Measurements from ENCODE around the gene FTCDNL1. TPM values are rescaled to one million over a fixed set of nuclear protein-coding genes. Genes with fewer than 3 reads are reported as not detected.

The FTCDNL1 gene
- total RNA-seq, 1 experiment from 2014 or later, result 3.0 TPM

DNA sequence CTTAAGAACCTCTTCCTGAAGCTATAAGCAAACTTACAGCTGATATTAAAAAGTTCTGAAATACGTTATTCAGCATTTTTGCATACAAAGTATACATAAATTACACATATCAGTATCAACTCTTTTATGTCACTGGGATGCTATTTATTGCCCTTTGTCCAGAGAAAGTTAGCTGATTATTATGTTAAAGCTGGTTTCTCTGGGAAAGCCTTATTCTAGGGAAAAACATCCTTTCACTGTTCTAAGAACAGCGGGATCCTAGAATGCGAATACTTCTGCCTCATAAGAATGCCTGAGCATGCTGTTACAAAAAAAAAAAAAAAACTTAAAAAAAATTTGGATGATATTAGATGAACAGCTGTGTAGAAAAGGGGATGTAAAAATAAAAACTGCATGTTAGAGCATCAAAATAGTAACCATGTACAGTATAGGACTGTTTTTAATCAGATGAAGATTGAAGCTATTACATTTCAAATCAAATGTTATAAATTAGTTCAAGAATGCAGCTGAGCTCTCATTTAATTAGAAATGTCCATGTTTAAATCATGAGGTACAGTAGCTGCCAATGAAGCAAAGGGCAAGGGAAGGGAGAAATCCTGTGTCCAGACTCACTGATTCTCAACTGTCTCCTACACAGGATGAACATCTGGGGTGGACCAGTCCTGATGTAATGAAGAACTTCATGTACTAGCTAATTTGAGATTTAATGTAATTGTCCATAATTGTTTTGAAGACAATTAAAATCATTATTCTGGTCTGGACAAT is 8.2 kb downstream of the FTCDNL1 start:
- no peak for DNase-seq (ENCODE audit: low read depth)

DNA sequence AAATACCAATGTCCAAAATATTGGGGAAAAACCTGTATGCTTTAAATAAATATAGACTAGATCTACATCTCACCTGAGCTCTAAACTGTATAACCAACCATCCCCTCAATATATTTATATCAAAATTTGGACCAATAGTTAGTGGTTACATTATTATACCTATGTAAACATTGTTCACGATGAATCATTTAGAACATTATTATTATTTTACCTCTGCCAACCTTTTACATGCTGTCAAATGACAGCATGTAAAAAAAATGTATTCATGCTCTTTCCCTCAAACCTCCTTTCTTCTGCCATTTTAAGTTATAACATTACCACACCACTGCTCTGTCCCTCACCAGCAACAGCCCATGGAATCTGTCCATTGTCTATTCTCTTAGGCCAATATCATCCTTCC is 9.6 kb downstream of the FTCDNL1 start:
- DNase-seq (ENCODE audit: low read depth), result no peak

DNA sequence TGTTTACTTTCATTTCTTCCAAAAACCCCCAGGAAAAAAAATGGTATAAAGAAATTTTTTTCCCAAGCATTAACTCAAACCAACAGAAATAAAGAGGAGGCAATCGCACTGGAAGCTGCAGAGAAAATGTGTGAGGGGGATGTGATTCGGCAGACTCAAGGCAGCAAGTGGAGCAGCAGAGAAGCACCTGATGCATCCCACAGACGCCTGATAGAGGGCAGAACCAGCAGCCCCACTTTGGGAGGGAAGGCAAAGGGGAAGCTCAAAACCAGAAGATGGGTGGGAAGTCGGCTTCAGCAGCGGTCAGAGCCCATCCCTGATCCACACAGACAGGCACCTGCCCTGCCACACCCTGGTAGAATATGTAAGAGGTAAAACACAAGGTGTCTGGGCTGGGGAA is 12.6 kb downstream of the FTCDNL1 start:
- no peak for DNase-seq (ENCODE audit: low read depth)

DNA sequence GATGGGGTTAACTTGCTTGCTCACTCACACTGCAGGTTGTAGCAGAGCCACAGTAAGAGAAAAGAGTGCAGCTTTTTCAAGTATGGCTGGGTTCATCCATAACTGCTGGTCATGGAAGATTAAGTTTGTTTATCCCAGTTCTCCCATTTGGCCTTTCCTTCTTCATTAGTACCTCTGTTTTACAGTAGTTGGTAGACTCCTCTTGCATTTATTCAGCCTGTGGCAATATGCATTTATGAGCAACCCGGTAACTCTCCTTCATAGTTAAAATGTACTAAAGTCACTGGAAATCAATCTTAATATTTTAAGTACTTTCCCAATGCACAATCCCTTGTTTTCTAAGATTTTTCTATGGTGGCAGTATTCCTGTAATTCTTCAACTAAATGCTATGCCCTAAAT is 14.0 kb downstream of the FTCDNL1 start:
- no peak for DNase-seq (ENCODE audit: low read depth)

DNA sequence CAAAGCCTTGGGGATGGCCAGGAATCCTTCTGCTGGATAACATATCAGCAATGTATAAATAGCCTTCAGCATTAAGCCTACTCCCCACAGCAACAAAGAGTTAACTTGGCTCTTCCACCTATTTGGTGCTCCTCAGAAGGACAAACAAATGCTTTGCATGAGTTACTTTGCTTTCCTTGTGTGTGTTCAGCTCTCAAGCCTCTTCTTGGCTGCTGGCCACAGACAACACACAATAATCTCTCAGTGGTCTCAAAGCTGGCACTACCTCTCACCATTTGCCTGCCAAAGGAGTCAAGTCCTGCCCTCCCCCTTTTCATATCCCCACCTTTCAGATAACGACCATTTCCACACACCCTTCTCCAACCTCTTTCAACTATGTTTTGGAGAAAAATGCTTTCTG is 17.5 kb downstream of the FTCDNL1 start:
- DNase-seq (ENCODE audit: low read depth), result no peak

DNA sequence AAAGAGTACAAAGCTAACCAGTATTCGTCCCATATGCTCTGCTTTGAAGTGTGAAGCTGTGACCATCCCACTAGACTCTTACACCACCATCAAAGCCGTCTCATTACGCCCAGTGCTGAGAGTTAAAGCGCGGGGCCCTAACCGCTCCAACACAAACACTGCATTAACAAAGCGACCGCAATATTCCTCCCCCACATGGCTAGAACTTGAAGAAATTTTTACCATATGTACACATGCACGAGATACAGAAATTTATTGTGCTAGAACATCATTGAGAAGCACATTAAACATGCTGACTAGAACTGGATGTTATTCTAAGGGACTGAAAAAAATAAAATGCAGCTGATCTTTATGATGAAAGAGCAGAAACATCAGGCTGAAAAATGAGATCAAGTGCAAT is 20.5 kb downstream of the FTCDNL1 start:
- DNase-seq (ENCODE audit: low read depth), result no peak

DNA sequence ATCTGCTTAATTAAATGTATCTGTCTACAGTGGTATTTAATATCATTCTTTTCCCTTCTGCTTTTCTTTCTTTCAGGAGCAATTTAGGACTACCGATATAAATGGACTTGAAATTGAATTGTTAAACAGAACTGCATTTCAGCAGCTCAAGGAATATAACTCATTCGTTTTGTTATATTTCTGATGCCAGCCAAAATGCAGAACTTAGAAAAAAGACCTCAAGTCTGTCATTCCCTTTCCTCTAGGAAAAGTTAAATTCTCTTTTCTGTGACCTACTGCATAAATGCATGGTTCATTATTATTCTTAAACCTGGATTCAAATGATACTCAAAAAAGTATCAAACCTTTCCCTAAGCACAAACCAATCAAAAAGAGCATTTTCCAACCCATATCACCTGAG is 21.4 kb downstream of the FTCDNL1 start:
- no peak for DNase-seq (ENCODE audit: low read depth)

DNA sequence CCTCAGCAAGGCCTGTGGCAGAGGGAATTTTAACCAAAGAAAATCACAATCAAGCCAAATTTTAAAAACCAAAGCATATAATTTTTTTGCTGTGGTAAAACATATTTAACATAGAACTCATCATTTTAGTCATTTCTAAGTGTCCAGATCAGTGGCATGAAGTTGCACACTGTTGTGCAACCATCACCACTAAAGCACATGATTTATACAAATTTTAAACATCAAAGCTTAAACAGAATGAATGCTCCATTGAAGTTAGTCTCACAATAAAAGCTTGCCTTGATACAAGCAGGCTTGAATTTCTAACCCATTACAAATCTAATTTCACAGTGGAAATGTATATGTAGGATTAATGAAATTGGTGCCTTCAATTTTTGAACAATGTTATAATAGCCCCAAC is 31.2 kb downstream of the FTCDNL1 start:
- DNase-seq (ENCODE audit: low read depth), result no peak

DNA sequence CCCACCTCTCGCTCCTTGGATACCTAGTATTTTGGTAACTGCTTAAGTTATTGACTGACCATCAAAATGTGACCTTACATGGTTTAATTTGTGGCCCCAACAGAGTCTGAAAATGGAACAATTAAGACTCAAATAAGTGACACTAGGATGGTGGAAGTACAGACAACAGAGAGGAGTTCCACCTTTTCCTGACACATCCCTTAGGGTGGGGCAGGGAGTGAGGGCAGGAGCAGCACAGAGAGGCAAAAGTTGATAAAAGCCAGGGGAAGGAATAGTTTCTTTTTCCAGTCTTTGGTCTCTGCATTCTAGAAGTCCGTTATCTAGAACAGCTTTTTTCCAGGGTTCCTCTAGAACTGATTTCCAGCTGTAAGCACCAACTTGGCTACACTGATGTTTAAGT is 32.2 kb downstream of the FTCDNL1 start:
- DNase-seq (ENCODE audit: low read depth), result no peak

DNA sequence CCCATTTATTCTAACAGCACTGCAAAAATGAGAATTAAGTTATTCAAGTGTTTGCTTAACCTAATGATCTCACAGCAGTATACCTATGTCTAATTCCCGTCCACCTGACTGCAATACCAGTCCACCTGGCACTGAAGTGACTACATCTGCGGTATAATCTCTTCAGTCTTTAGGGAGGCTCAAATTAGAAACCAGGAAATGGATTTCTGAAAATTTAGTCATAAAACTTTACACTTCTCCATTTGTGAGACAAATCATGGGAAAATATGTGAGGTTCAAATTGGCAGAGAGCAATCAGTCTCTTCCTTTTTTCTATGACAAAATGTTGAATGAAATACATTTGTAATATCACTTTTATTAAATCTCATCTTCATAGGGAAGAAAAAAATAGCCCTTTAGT is 33.0 kb downstream of the FTCDNL1 start:
- DNase-seq (ENCODE audit: low read depth), result no peak

DNA sequence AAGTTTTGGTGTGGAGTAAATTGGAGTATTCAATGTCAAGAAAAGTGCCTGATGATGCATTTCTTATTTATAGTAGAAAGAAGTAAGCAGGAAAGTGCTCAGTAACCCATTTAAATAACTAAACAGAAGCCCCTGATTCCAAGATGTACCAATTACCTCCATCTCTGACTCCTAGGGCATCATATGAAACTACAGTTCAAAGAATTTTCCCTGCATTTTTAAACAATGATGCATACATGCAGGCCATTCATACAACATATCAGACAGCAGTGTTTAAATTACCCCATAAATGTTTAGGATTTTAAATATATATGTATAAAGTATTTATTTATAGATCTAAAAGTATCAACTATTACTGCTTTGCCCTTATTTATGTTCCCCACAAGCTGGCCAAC is 36.2 kb downstream of the FTCDNL1 start:
- DNase-seq (ENCODE audit: low read depth), result no peak

DNA sequence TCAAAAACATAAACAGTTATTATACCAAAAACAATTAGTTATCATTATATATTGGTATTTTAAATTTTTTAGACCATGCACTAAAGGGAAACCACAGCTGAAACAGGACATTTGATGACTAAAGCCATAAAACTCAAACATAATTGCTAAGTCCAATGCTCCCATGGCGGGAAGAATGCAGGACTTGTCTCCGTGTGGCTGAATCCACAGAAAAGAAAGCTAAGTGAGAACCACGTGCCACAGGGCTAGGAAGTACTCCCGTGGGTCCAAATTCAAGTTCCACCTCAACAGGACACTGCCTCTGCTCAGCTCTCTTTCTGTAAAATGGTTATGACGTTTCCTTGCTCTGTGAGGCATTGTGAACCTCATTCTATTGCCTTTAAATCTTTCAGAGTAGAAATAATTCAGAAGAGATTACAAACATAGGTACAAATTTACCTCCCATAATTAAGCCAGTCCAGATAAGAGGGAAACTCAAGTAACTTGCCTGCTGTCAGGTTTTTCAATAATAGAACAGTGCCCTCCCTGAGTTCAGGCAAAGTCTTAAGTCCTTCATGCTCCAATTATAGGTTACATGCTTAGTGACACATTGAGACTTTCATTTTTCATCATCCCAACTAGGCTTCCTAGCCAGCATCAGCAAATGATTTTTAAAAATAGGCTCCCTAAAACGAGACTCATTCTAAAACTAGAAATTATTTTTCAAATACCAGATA is 36.7 kb downstream of the FTCDNL1 start:
- DNase-seq (ENCODE audit: low read depth), result peak; percentile 20

DNA sequence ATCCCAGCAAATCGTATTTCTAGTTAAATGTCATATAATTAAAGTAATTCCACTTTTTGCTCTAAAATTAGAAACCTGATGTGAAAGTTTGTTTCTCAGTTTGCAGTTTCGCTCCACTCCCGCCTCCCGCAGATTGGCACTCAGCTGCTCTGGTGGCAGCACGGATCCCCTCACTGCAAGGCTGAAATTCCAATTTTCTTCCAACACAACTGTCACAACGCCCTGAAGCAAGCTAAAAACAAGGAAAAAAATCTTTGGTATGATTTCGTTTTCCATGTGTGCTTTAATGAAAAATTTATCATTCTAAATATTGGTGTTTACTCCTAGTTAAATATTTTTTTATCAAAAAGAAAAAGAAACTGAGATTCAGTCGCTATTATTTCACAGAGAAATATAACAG is 38.5 kb downstream of the FTCDNL1 start:
- DNase-seq (ENCODE audit: low read depth), result no peak

DNA sequence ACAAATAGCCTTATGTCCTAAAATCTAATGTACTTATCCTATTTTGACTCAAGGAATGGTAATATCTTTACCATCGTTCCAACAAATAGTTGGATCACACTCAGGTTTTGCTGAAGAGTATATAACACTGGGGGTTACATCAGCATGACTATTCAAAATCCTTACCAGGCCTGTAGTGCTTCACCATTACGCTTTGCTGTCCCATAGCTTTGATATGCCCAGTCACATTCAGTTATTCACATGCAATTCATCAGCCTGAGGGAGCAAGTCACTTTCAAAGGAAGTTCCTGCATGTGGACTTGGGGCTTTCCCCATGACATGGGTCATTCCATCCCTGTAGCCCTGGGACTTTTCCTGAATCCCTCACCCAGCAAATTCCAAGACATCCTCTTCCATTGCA is 39.6 kb downstream of the FTCDNL1 start:
- peak; percentile 45 for DNase-seq (ENCODE audit: low read depth)

DNA sequence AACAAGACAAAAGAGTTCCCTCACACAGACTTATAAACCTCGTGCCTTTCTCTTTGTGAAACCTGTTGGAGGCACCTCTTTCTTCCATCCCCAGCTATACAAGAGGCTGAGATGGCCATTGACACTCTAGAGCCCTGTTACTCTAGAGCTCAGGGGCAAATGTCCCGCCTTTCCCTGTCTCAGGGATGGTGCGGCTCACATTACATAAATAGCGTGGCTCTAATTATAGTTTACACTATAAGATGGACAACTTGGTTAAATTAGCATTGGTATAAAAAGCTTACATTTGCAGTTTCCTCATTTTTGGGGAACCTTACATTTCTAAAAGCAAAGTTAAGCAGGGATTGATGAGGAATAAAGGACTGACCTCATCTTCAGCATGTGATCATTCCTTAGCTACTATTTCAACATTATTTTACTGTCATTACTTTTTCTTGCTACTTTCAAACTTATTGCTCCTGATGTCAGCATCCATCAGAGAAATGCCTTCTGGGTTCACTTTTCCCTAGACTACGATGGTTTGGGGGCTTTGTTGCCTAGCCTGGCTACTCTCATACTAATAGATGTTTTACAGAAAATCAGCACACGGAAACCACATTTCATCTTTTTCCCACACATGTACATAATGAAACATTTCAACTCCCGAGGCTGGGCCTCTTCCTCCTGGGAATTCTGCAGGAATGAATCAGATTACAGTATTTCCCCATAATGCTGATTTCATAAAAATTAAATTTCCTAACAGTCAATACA is 40.4 kb downstream of the FTCDNL1 start:
- peak; percentile 19 for DNase-seq (ENCODE audit: low read depth)

DNA sequence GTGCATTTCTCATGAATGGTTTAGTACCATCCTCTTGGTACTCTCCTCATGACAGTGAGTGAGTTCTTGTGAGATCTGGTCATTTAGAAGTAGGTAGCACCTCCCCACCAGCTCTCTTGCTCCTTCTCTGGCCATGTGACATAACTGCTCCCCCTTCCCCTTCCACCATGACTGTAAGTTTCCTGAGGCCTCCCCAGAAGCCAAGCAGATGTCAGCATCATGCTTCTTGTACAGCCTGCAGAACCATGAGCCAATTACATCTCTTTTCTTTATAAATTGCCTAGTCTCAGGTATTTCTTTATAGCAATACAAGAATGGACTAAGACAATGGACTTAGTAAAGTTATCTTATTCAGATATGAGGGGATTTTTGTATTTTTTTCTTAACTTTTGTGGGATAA is 43.0 kb downstream of the FTCDNL1 start:
- no peak for DNase-seq (ENCODE audit: low read depth)

DNA sequence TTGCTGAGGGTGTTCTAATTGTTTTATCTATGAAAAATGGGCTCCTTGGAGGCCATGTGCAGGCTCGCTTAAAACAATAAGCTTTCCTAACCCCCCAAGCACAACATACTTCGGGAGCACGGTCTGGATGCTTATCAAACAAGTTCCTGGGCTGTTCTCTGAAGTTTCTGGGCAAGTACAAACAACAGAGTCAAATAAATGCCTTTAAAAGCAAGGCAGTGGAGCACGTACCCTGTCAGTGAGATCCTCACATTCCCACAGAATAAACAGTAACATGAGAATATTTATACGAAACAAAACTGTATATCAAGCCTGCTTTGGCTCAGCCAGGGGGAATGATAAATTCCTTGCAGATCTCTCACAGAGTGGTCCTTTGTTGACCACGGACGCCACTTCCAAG is 44.8 kb downstream of the FTCDNL1 start:
- DNase-seq (ENCODE audit: low read depth), result no peak

DNA sequence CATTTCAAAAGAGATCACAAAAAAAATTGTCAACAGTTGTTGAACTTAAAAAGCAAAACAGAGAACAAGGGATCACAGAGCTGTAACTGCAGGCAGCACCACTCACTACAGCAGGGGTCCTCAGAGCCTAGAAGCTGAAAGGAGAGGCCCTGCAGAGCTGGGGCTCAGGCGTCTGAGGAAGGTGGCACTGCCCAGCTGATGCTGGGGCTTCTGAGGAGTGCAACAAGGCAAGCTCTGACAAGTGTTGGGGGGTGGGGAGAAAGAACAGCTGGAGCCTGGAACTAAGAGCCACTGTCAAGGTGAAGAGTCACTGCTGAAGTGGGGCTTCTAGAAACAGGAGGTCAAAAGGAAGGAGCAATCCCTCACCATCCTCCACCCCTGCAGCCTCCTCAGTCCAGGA is 46.2 kb downstream of the FTCDNL1 start:
- DNase-seq (ENCODE audit: low read depth), result no peak

DNA sequence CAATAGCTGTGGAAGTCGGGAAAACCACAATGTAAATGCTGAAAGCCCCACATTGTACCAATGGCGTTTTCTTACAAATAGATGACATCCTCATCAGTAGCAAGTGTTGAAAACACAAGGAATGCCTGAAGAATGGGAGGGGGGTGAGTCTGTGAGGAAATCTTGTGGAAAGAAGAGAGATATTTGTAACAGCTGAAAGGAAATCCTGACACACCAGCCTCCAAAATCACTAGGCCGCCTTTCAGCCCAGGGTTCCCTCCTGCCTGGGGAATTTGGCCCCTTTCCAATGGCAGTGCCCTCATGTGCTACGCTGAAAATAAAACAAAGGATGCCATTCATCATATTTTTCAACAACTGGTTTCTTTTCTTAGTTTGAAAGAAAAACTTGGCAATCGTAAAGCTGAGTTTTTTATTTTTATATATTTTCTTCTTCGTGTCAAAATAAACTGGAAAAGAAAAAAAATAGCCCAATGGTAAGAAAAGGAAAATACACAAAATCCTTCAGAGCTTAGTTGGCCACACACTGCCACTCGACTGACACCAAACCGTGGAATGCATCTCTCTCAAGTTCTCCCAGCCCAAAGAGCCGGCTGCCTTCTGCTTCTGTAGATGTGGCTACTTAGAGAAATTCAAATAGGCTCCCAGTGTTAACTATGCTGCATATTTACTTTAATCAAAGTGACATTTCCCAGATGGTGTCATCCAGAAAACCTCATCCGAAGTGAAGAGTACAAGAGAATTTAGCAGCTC is 52.0 kb downstream of the FTCDNL1 start:
- peak; percentile 61 for DNase-seq (ENCODE audit: low read depth)

DNA sequence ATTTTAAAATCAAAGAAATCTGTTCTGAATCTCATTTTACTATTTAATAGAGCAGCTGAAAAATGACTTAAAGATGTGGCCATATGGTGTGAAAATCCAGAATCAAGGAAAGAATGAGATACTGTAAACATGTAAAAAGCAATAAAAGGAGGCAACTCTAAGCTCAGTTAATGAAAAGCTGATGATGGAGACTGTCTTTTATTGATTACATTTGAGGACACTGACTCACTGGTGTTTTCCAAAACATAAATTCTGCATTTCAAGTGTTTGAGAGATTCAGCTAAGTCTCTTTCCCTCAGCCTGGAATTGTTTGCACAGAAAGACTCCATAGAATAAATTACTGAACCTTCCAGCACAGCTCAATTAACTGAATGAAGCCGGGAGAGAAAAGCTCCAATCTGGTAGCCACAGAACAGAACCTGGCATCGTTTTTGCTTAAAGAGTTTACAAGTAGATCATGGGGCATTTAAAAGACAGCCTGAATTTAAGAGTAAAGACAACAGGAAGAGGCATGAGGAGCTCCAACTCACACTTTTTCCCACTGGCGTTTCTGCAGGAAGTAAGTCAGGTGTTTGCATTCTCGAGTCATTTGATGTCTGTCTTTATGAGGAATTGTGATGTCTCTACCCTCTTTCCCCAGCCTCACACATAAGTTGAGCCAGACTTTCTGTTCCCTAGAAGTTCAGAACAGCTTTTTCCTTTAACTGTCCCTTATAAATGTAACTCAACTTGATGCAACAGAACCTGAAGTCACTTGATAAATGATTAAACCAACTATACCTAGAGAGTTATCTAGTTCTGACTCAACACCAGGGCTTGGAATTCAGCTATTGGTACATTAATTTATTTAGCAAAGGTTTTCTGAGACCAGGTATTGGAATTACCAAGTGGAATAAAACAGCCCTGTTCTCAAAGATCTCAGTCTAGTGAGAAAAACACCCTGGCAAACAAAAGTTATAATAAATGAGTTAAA is 53.3 kb downstream of the FTCDNL1 start:
- no peak for DNase-seq (ENCODE audit: low read depth)

DNA sequence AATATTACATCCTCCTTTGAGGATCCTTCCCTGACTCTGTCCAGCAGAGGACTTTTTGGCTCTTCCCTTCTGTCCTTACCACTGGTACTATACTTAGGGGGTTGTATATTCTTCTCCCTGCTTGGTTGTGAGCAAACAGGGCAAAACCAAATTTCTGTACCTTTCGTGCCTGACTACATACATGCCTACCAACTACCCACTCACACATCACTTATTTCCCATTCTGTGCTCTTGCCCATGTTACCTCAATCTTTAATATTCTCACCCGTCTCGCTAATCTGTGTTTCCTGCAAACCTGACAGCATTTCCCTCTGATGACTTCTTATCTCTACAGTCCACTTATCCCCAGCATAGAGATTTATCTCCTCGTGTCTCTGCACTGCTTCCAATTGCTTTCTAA is 58.6 kb downstream of the FTCDNL1 start:
- DNase-seq (ENCODE audit: low read depth), result no peak

All from RPMI7951 (cell line).